GM12878 (cell line): Measurements from ENCODE around the gene SLC16A6. TPM values are rescaled to one million over a fixed set of nuclear protein-coding genes. Genes with fewer than 3 reads are reported as not detected.
A peak's percentile ranks its signal among the peaks of the same experiment; 100 is the strongest.

Source experiments
- ATAC-seq: fragments of 200-7000 bp; cut with Tn5 transposase; 3 replicates; pipeline ENCODE4 v1.9.1; 2020; ENCODE audit warnings: mild to moderate bottlenecking, moderate library complexity
- BruUV-seq: library from RNA; stranded (reverse); fragments of 400-500 nt; replicated peaks from 2 replicates; lab custom pipeline; 2021; lab: Mats Ljungman, UMichigan
- CTCF ChIA-PET: fragments of 300-600 bp; sonication (Branson Sonifier 250); formaldehyde crosslinking; extraction: SDS; loops from one replicate; lab custom pipeline; 2021; ENCODE audit warnings: inconsistent platforms; lab: Yijun Ruan, JAX
- POLR2A ChIA-PET: fragments of 350-600 bp; formaldehyde crosslinking; extraction: SDS; loops from one replicate; lab custom pipeline; 2021; ENCODE audit warnings: inconsistent platforms; lab: Charles Lee
- RAD21 ChIA-PET: fragments of 300-600 bp; sonication (Branson Sonifier 250); formaldehyde crosslinking; loops from one replicate; lab custom pipeline; 2023; ENCODE audit warnings: antibody characterized with exemption; ENCODE audit not compliant: unreplicated experiment; lab: Charles Lee
- SMC1A ChIA-PET: fragments of 300-600 bp; sonication (Branson Sonifier 250); formaldehyde crosslinking; loops from one replicate; lab custom pipeline; 2023; ENCODE audit not compliant: unreplicated experiment, uncharacterized antibody; lab: Charles Lee
- DNase-seq: peaks from one replicate; pipeline ENCODE4 v3.0.0-alpha.2; 2011; ENCODE audit warnings: low read depth, low spot score
- FAIRE-seq: peaks from 3 replicates; lab custom pipeline; 2011; peaks lifted over from hg19 to GRCh38; lab: Jason Lieb, UNC
- H2AFZ ChIP-seq: 2 replicates; pipeline ENCODE4 v1.6.0; 2011; ENCODE audit warnings: low read depth, low read length, control low read depth; ENCODE audit not compliant: control insufficient read depth
- H3K27ac ChIP-seq: 2 replicates; pipeline ENCODE4 v1.5.1; 2011; ENCODE audit warnings: control low read depth; ENCODE audit not compliant: control insufficient read depth, insufficient read depth
- H3K27me3 ChIP-seq, 2 experiments: replicated peaks in 1 of 2; 2 replicates each; pipeline versions ENCODE4 v1.6.0 to v1.6.1; 2011; ENCODE audit warnings: low read length in 1 of 2; ENCODE audit not compliant: control insufficient read depth in 2 of 2, insufficient read depth in 2 of 2
- H3K36me3 ChIP-seq, 2 experiments: 2 replicates each; pipeline ENCODE4 v1.5.1; 2011; ENCODE audit warnings: low read length in 1 of 2; ENCODE audit not compliant: control insufficient read depth in 2 of 2, insufficient read depth in 2 of 2
- H3K4me1 ChIP-seq: 2 replicates; pipeline ENCODE4 v1.6.1; 2011; ENCODE audit warnings: mild to moderate bottlenecking, low read length, moderate library complexity, mixed read lengths; ENCODE audit not compliant: control insufficient read depth, insufficient read depth
- H3K4me2 ChIP-seq: 2 replicates; pipeline ENCODE4 v1.6.0; 2011; ENCODE audit warnings: control low read depth; ENCODE audit not compliant: control insufficient read depth, insufficient read depth
- H3K4me3 ChIP-seq: fragments of 200-600 bp; sonication (generic); 2 replicates; pipeline ENCODE4 v1.5.1; 2016
- H3K79me2 ChIP-seq: 2 replicates; pipeline ENCODE4 v1.6.0; 2011; ENCODE audit warnings: low read length; ENCODE audit not compliant: control insufficient read depth, insufficient read depth
- H3K9ac ChIP-seq: 2 replicates; pipeline ENCODE4 v1.8.0; 2011; ENCODE audit warnings: low read length, control low read depth, mixed read lengths; ENCODE audit not compliant: control insufficient read depth, insufficient read depth
- H3K9me3 ChIP-seq: replicated peaks from 3 replicates; pipeline ENCODE4 v1.5.1; 2011; ENCODE audit warnings: mild to moderate bottlenecking, low read length; ENCODE audit not compliant: control insufficient read depth, insufficient read depth
- H4K20me1 ChIP-seq: 2 replicates; pipeline ENCODE4 v1.6.0; 2011; ENCODE audit not compliant: control insufficient read depth, insufficient read depth
- BACH1 ChIP-seq: fragments of 450-650 bp; IDR thresholded peaks from 2 replicates; pipeline ENCODE4 v1.6.1; 2017; ENCODE audit warnings: mild to moderate bottlenecking, borderline replicate concordance
- CREM ChIP-seq: IDR thresholded peaks from 2 replicates; pipeline ENCODE4 v1.6.1; 2014; ENCODE audit warnings: antibody characterized with exemption, low read depth
- DPF2 ChIP-seq: fragments of 450-650 bp; IDR thresholded peaks from 2 replicates; pipeline ENCODE4 v1.6.1; 2017; ENCODE audit warnings: mild to moderate bottlenecking
- EED ChIP-seq: sonication (generic); IDR thresholded peaks from 2 replicates; pipeline ENCODE4 v1.6.1; 2016; ENCODE audit warnings: antibody characterized with exemption, low read depth
- IKZF2 ChIP-seq, 2 experiments: fragments of 450-650 bp; IDR thresholded peaks; 2 replicates each; pipeline ENCODE4 v1.6.1; 2017; ENCODE audit warnings: mild to moderate bottlenecking in 2 of 2, moderate library complexity in 2 of 2
- JUNB ChIP-seq: IDR thresholded peaks from 2 replicates; pipeline ENCODE4 v1.6.1; 2016; ENCODE audit warnings: antibody characterized with exemption, mild to moderate bottlenecking
- KLF5 ChIP-seq: fragments of 450-650 bp; IDR thresholded peaks from 2 replicates; pipeline ENCODE4 v1.6.1; 2014; ENCODE audit warnings: mild to moderate bottlenecking; ENCODE audit not compliant: partially characterized antibody
- MEF2B ChIP-seq: fragments of 450-650 bp; IDR thresholded peaks from 2 replicates; pipeline ENCODE4 v1.6.1; 2018; ENCODE audit warnings: mild to moderate bottlenecking, moderate library complexity; ENCODE audit not compliant: partially characterized antibody, poor library complexity, severe bottlenecking
- NR2F1 ChIP-seq: fragments of 450-650 bp; conservative IDR thresholded peaks from 2 replicates; pipeline ENCODE4 v1.6.1; 2017; ENCODE audit warnings: mild to moderate bottlenecking
- PKNOX1 ChIP-seq: fragments of 450-650 bp; IDR thresholded peaks from 2 replicates; pipeline ENCODE4 v1.6.1; 2016; ENCODE audit warnings: mild to moderate bottlenecking
- PML ChIP-seq: IDR thresholded peaks from 2 replicates; pipeline ENCODE4 v1.6.1; 2012; ENCODE audit warnings: low read length, inconsistent platforms
- POU2F2 ChIP-seq: IDR thresholded peaks from 3 replicates; pipeline ENCODE4 v1.6.1; 2011; ENCODE audit warnings: low read depth, mild to moderate bottlenecking, low read length, borderline replicate concordance
- RUNX3 ChIP-seq: IDR thresholded peaks from 2 replicates; pipeline ENCODE4 v1.6.1; 2012; ENCODE audit warnings: low read length, inconsistent platforms
- SPI1 ChIP-seq: IDR thresholded peaks from 2 replicates; pipeline ENCODE4 v1.6.1; 2011; ENCODE audit warnings: low read depth, mild to moderate bottlenecking, low read length, moderate library complexity, borderline replicate concordance; ENCODE audit not compliant: insufficient read depth
- WGBS: methylation state at CpG from one replicate; pipeline ENCODE4 v1.1.6; 2016; ENCODE audit warnings: low lambda C conversion rate; ENCODE audit not compliant: insufficient replicate concordance, insufficient coverage; ENCODE audit errors: missing lambda C conversion rate; 5-methylcytosine and 5-hydroxymethylcytosine counted together
- in situ Hi-C: fragments of 300-500 bp; cut with MboI; formaldehyde crosslinking; loops from 9 replicates; pipeline ENCODE4 v1.14.3; 2018; ENCODE audit warnings: mixed read lengths
- intact Hi-C: fragments of 100-400 bp; cut with micrococcal nuclease; formaldehyde crosslinking; loops from one replicate; pipeline ENCODE4 v1.14.2; 2022; ENCODE audit not compliant: unreplicated experiment
- polyA plus RNA-seq, 11 experiments: library from polyadenylated mRNA; depleted of rRNA in 4 of 11; unstranded in 6 of 11; stranded (reverse) in 5 of 11; fragments of >200 nt; fragmentation: Nextera tagmentation in 4 of 11; fragmentation: Illumina TruSeq in 1 of 11; extraction: Ambion mirVana in 4 of 11; extraction: Trizol in 1 of 11; gene quantifications; 1 replicate in 1 of 11; 2 replicates in 10 of 11; pipeline versions ENCODE4 v1.2.1 to v1.2.3, GENCODE V29; 2011 to 2016; ENCODE audit warnings: inconsistent platforms in 2 of 11, missing spikeins in 2 of 11, low read depth in 1 of 11
- total RNA-seq, 4 experiments: library from RNA; depleted of rRNA in 3 of 4; stranded (reverse); fragments of >200 nt in 3 of 4; fragmentation: Illumina TruSeq in 1 of 4; extraction: Trizol in 1 of 4; gene quantifications; 2 replicates each; pipeline versions ENCODE4 v1.2.1 to v1.2.3, GENCODE V29; 2013 to 2021
- TF ChIP-seq, protein P1 (sequence below): fragments of 450-650 bp; IDR thresholded peaks from 2 replicates; pipeline ENCODE4 v1.6.1; 2018; ENCODE audit warnings: mild to moderate bottlenecking, low read depth, moderate library complexity; ENCODE audit not compliant: partially characterized antibody
- TF ChIP-seq, protein P2 (sequence below): fragments of 450-650 bp; IDR thresholded peaks from 2 replicates; pipeline ENCODE4 v1.6.1; 2016; ENCODE audit warnings: mild to moderate bottlenecking
- TF ChIP-seq, protein P3 (sequence below): fragments of 450-650 bp; IDR thresholded peaks from 2 replicates; pipeline ENCODE4 v1.6.1; 2017; ENCODE audit warnings: mild to moderate bottlenecking

Gene SLC16A6
- total and polyA plus RNA-seq, 10 of the 15 experiments (the other 5 are each of a cell fraction or from before 2014, with no cell fraction given) = 2.4 to 8.8 (median 6.0) TPM

DNA sequence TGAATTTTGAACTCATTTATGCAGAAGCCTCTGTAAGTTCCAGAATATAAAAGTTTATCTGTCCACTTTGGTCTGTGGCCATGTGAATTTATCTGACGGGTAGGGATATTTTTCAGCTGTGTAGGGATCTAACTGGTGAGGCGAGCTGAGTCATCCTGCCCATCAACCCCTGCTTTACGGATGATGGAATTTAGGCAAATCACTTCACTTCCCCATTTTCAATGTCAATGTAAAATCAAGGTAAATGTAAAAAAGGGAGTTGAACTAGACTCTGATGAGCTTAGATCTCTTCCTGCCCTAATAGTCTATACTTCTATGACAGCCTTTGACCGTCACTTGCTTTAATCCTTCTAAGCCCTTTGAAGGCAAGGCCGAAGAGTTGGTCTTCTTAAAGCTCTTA lies 2.6 kb downstream of the SLC16A6 start:
- CTCF ChIA-PET = interaction anchor here (1.0 to 4.9 kb wide), 7 partner anchors 23 to 178 kb away, joined by 3 to 27 read pairs (median 3); no protein-coding TSS in a partner anchor
- H4K20me1 ChIP-seq = no peaks in the 10 kb centered on the region
- DNase-seq = peak; percentile 78
- WGBS = 3% methylated on average over 5 of the region's 5 CpGs
- H2AFZ ChIP-seq = peak overlapping the region; percentile 89
- peak overlapping the region; percentile 69; the same call in 1 of the 2 replicates for H3K4me3 ChIP-seq
- H3K4me2 ChIP-seq = peak overlapping the region; percentile 92
- H3K27ac ChIP-seq = peak overlapping the region; percentile 95
- RAD21 ChIA-PET = interaction anchor here (0.5 to 6.9 kb wide), 4 partner anchors 63 to 1030 kb away, joined by 3 to 54 read pairs (median 4); partner anchors contain the start of gene WIPI1
- no peaks in the 10 kb centered on the region for H3K27me3 ChIP-seq
- peak overlapping the region; percentile 98 for H3K9ac ChIP-seq
- POLR2A ChIA-PET = interaction anchor here (3.7 to 4.7 kb wide), 2 partner anchors 41 to 170 kb away, joined by 28 read pairs; partner anchors contain the start of genes AMZ2 and WIPI1
- BruUV-seq = no TSS peak
- no peaks in the 10 kb centered on the region for H3K9me3 ChIP-seq
- peaks cover 16% of the 10 kb centered on the region for H3K4me1 ChIP-seq
- ATAC-seq = peak; percentile 32
- peaks cover 40% of the 10 kb centered on the region for H3K79me2 ChIP-seq
- SMC1A ChIA-PET = interaction anchor here (0.6 to 2.3 kb wide), 11 partner anchors 13 to 1038 kb away, joined by 3 to 9 read pairs (median 3); partner anchors contain the start of gene ABCA5
- intact Hi-C loops = no loop called here
- no peaks in the 10 kb centered on the region for H3K36me3 ChIP-seq
- FAIRE-seq = peak; percentile 62
- in situ Hi-C loops = no loop called here
- TF ChIP-seq BACH1 (peak; percentile 57; the same call in 1 of the 2 replicates), SPI1 (peak; percentile 97), JUNB (peak; percentile 40), POU2F2 (peak; percentile 76; the same call in 2 of the 3 replicates), RUNX3 (peak; percentile 25; the same call in 1 of the 2 replicates), EED (peak; percentile 53; the same call in 1 of the 2 replicates), NR2F1 (0 out of 2 replicates have a peak, but pooled peaks have one; percentile 16), DPF2 (peak; percentile 36; the same call in 1 of the 2 replicates), PML (peak; percentile 60; the same call in 1 of the 2 replicates), KLF5 (no peak), PKNOX1 (peak; percentile 83), CREM (peak; percentile 55), IKZF2 (IDR thresholded peaks at IDR 0.05) (peak; percentile 50 to 66; a peak in 3 of 4 replicates), MEF2B (no peak)
- TF ChIP-seq, protein P1, sequence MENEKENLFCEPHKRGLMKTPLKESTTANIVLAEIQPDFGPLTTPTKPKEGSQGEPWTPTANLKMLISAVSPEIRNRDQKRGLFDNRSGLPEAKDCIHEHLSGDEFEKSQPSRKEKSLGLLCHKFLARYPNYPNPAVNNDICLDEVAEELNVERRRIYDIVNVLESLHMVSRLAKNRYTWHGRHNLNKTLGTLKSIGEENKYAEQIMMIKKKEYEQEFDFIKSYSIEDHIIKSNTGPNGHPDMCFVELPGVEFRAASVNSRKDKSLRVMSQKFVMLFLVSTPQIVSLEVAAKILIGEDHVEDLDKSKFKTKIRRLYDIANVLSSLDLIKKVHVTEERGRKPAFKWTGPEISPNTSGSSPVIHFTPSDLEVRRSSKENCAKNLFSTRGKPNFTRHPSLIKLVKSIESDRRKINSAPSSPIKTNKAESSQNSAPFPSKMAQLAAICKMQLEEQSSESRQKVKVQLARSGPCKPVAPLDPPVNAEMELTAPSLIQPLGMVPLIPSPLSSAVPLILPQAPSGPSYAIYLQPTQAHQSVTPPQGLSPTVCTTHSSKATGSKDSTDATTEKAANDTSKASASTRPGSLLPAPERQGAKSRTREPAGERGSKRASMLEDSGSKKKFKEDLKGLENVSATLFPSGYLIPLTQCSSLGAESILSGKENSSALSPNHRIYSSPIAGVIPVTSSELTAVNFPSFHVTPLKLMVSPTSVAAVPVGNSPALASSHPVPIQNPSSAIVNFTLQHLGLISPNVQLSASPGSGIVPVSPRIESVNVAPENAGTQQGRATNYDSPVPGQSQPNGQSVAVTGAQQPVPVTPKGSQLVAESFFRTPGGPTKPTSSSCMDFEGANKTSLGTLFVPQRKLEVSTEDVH = no peak
- TF ChIP-seq, protein P2, sequence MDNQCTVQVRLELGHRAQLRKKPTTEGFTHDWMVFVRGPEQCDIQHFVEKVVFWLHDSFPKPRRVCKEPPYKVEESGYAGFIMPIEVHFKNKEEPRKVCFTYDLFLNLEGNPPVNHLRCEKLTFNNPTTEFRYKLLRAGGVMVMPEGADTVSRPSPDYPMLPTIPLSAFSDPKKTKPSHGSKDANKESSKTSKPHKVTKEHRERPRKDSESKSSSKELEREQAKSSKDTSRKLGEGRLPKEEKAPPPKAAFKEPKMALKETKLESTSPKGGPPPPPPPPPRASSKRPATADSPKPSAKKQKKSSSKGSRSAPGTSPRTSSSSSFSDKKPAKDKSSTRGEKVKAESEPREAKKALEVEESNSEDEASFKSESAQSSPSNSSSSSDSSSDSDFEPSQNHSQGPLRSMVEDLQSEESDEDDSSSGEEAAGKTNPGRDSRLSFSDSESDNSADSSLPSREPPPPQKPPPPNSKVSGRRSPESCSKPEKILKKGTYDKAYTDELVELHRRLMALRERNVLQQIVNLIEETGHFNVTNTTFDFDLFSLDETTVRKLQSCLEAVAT = no peak
- TF ChIP-seq, protein P3, sequence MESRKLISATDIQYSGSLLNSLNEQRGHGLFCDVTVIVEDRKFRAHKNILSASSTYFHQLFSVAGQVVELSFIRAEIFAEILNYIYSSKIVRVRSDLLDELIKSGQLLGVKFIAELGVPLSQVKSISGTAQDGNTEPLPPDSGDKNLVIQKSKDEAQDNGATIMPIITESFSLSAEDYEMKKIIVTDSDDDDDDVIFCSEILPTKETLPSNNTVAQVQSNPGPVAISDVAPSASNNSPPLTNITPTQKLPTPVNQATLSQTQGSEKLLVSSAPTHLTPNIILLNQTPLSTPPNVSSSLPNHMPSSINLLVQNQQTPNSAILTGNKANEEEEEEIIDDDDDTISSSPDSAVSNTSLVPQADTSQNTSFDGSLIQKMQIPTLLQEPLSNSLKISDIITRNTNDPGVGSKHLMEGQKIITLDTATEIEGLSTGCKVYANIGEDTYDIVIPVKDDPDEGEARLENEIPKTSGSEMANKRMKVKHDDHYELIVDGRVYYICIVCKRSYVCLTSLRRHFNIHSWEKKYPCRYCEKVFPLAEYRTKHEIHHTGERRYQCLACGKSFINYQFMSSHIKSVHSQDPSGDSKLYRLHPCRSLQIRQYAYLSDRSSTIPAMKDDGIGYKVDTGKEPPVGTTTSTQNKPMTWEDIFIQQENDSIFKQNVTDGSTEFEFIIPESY = 0 out of 2 replicates have a peak, but pooled peaks have one; percentile 38
